ENCODE results near the gene DENND5A.
A peak's percentile ranks its signal among the peaks of the same experiment; 100 is the strongest.

The DENND5A gene

DNA sequence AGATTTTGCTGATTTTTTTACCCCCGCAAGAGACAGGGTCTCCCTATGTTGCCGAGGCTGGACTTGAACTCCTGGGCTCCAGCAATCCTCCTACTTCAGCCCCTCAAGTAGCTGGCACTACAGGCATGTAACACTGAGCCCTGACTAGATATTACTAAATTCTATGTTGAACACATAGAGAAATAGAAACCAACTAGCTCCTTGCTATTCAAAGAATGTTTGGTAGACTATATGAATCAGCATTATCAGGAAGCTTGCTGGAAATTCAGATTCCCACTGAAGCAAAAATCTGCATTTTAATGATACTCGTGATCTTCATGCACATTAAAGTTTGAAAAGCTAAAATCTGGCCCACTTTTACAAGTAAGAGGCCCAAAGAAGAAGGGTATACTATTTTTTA, 37.3 kb upstream of the DENND5A start:
- H3K4me3 ChIP-seq (ENCODE audit: low read depth, low read length) = no peak overlapping the region
- H3K27me3 ChIP-seq (replicated peaks) = no peaks in the 10 kb centered on the region
- TF ChIP-seq CTCF (IDR thresholded peaks at IDR 0.05; ENCODE audit: low read depth, low read length, missing control alignments) = no peak
- peak overlapping the region; percentile 49 for H3K27ac ChIP-seq
- peak; percentile 23 for DNase-seq
- in situ Hi-C loops (cut with HindIII; ENCODE audit: low pct_ligation_motif_present, low sequenced_read_pairs) = loop anchor here (25.0 kb wide), 1 partner anchor 110 kb away; no protein-coding TSS in a partner anchor
- no peaks in the 10 kb centered on the region for H3K36me3 ChIP-seq (replicated peaks)

GRCh38 chr11:9301720-9302119, 36.6 kb upstream of the DENND5A start:
- Histone ChIP-seq H3K4me3 (ENCODE audit: low read depth, low read length) (no peak overlapping the region), H3K27ac (no peak overlapping the region), H3K27me3 (replicated peaks) (no peaks in the 10 kb centered on the region), H3K36me3 (replicated peaks) (no peaks in the 10 kb centered on the region)
- no peak for TF ChIP-seq CTCF (IDR thresholded peaks at IDR 0.05; ENCODE audit: low read depth, low read length, missing control alignments)
- DNase-seq = no peak
- in situ Hi-C loops (cut with HindIII; ENCODE audit: low pct_ligation_motif_present, low sequenced_read_pairs) = loop anchor here (25.0 kb wide), 1 partner anchor 111 kb away; no protein-coding TSS in a partner anchor

DNA sequence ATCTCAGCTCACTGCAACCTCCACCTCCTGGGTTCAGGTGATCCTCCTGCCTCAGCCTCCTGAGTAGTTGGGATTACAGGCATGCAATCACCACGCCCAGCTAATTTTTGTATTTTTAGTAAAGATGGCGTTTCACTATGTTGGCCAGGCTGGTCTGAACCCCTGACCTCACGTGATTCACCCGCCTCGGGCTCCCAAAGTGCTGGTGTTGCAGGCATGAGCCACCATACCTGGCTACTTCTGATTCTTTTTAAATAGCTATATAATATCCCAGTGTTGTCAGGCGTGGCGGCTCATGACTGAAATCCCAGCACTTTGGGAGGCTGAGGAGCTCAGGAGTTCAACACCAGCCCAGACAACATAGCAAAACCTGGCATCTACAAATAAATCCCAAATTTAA, 28.5 kb upstream of the DENND5A start:
- H3K4me3 ChIP-seq (ENCODE audit: low read depth, low read length) = no peak overlapping the region
- TF ChIP-seq CTCF (IDR thresholded peaks at IDR 0.05; ENCODE audit: low read depth, low read length, missing control alignments) = no peak
- H3K27me3 ChIP-seq (replicated peaks) = no peaks in the 10 kb centered on the region
- in situ Hi-C loops (cut with HindIII; ENCODE audit: low pct_ligation_motif_present, low sequenced_read_pairs) = no loop called here
- H3K36me3 ChIP-seq (replicated peaks) = peaks cover 7% of the 10 kb centered on the region
- no peak overlapping the region for H3K27ac ChIP-seq
- DNase-seq = no peak

GRCh38 chr11:9285850-9286587, 20.9 kb upstream of the DENND5A start:
- TF ChIP-seq CTCF (IDR thresholded peaks at IDR 0.05; ENCODE audit: low read depth, low read length, missing control alignments) = no peak
- H3K27ac ChIP-seq = no peak overlapping the region
- H3K4me3 ChIP-seq (ENCODE audit: low read depth, low read length) = no peak overlapping the region
- DNase-seq = no peak
- in situ Hi-C loops (cut with HindIII; ENCODE audit: low pct_ligation_motif_present, low sequenced_read_pairs) = no loop called here
- no peaks in the 10 kb centered on the region for H3K27me3 ChIP-seq (replicated peaks)
- peaks cover 10% of the 10 kb centered on the region for H3K36me3 ChIP-seq (replicated peaks)

DNA sequence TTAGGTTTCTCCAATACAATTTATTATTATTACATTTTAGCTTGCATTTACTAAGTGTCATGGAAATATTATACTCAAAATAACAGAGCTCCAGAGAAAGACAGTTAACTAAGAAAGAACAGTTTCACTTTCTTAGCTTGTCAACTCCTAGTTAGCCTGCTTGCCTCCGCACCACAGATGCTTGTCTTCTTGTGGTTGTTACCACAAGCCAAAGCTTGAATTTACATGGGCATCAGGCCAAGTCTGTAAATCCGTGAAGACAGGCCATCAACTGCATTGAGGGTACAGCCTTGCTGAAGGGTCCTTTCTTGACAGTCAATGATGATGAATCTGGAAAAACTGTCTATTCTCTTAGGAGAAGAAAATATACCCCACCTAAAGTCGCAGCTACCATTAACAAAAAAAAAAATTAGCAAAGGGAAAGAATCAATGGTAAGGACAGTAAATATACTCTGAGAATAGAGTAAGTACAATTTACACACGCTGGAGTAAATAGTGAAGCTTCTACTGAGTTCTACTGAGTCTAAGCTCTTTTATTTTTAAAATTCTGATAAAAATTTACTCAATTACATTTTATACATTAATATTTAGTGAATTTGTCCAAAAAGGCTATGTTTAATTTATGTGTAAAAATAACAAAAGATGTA, 15.6 kb upstream of the DENND5A start:
- peak; percentile 73 for DNase-seq
- TF ChIP-seq CTCF (IDR thresholded peaks at IDR 0.05; ENCODE audit: low read depth, low read length, missing control alignments) = no peak
- Histone ChIP-seq H3K4me3 (ENCODE audit: low read depth, low read length) (no peak overlapping the region), H3K27me3 (replicated peaks) (no peaks in the 10 kb centered on the region), H3K36me3 (replicated peaks) (peaks cover 2% of the 10 kb centered on the region), H3K27ac (no peak overlapping the region)
- in situ Hi-C loops (cut with HindIII; ENCODE audit: low pct_ligation_motif_present, low sequenced_read_pairs) = no loop called here

Data from brain microvascular endothelial cell (primary cell).